ENCODE results near the gene SLC9C2. TPM values are rescaled to one million over a fixed set of nuclear protein-coding genes. Genes with fewer than 3 reads are reported as not detected.

The SLC9C2 gene
- total and polyA plus RNA-seq, 2 donors from 2014 or later, result 0.52 to 0.72 TPM

- no peak for TF ChIP-seq CTCF (IDR thresholded peaks at IDR 0.05; ENCODE audit: borderline replicate concordance, extremely low read depth, insufficient read depth)
- no peaks in the 10 kb centered on the region for H3K4me1 ChIP-seq (ENCODE audit: control insufficient read depth in 2 of 3, insufficient read depth in 2 of 3, low read depth in 1 of 3, low read length in 3 of 3)
- H3K27ac ChIP-seq (ENCODE audit: low read depth in 2 of 2, low read length in 2 of 2), result no peak overlapping the region
- H3K27me3 ChIP-seq (ENCODE audit: control insufficient read depth, insufficient read depth, low read length), result no peaks in the 10 kb centered on the region
- no peaks in the 10 kb centered on the region for H3K9me3 ChIP-seq (ENCODE audit: control insufficient read depth in 2 of 3, insufficient read depth in 1 of 3, low read length in 3 of 3)
- H3K36me3 ChIP-seq (ENCODE audit: control insufficient read depth in 2 of 3, insufficient read depth in 3 of 3, low read length in 3 of 3), result peaks cover 0 to 5% (median 0%) of the 10 kb centered on the region in 3 donors
- FAIRE-seq (no peak), DNase-seq (no peak)
- H3K9ac ChIP-seq (ENCODE audit: low read length in 3 of 3), result no peak overlapping the region
- intact Hi-C loops (cut with DNase I), result no loop called here
- H3K4me3 ChIP-seq (ENCODE audit: low read length in 3 of 3), result no peak overlapping the region
Observed at GRCh38 chr1:173454966-173455524, 147.8 kb downstream of the SLC9C2 start.

GRCh38 chr1:173453982-173454381, 148.9 kb downstream of the SLC9C2 start:
- no peak overlapping the region for H3K4me3 ChIP-seq (ENCODE audit: low read length in 3 of 3)
- intact Hi-C loops (cut with DNase I), result no loop called here
- H3K36me3 ChIP-seq (ENCODE audit: control insufficient read depth in 2 of 3, insufficient read depth in 3 of 3, low read length in 3 of 3), result no peaks in the 10 kb centered on the region
- no peak overlapping the region for H3K27ac ChIP-seq (ENCODE audit: low read depth in 2 of 2, low read length in 2 of 2)
- FAIRE-seq (no peak), DNase-seq (no peak)
- no peak for TF ChIP-seq CTCF (IDR thresholded peaks at IDR 0.05; ENCODE audit: borderline replicate concordance, extremely low read depth, insufficient read depth)
- H3K9me3 ChIP-seq (ENCODE audit: control insufficient read depth in 2 of 3, insufficient read depth in 1 of 3, low read length in 3 of 3), result no peaks in the 10 kb centered on the region
- H3K9ac ChIP-seq (ENCODE audit: low read length in 3 of 3), result no peak overlapping the region
- no peaks in the 10 kb centered on the region for H3K4me1 ChIP-seq (ENCODE audit: control insufficient read depth in 2 of 3, insufficient read depth in 2 of 3, low read depth in 1 of 3, low read length in 3 of 3)
- H3K27me3 ChIP-seq (ENCODE audit: control insufficient read depth, insufficient read depth, low read length), result no peaks in the 10 kb centered on the region

GRCh38 chr1:173451981-173452380, 150.9 kb downstream of the SLC9C2 start:
- no peak for DNase-seq
- H3K9ac ChIP-seq (ENCODE audit: low read length in 3 of 3), result no peak overlapping the region
- no peak overlapping the region for H3K4me3 ChIP-seq (ENCODE audit: low read length in 3 of 3)
- intact Hi-C loops (cut with DNase I), result no loop called here
- H3K27me3 ChIP-seq (ENCODE audit: control insufficient read depth, insufficient read depth, low read length), result no peaks in the 10 kb centered on the region
- H3K27ac ChIP-seq (ENCODE audit: low read depth in 2 of 2, low read length in 2 of 2), result peak overlapping the region; percentile 9 to 22
- no peak for TF ChIP-seq CTCF (IDR thresholded peaks at IDR 0.05; ENCODE audit: borderline replicate concordance, extremely low read depth, insufficient read depth)
- H3K36me3 ChIP-seq (ENCODE audit: control insufficient read depth in 2 of 3, insufficient read depth in 3 of 3, low read length in 3 of 3), result no peaks in the 10 kb centered on the region
- no peaks in the 10 kb centered on the region for H3K4me1 ChIP-seq (ENCODE audit: control insufficient read depth in 2 of 3, insufficient read depth in 2 of 3, low read depth in 1 of 3, low read length in 3 of 3)
- H3K9me3 ChIP-seq (ENCODE audit: control insufficient read depth in 2 of 3, insufficient read depth in 1 of 3, low read length in 3 of 3), result no peaks in the 10 kb centered on the region
- no peak for FAIRE-seq

Other genes with a start within 250 kb of the SLC9C2 start
- 280 TPM for gene PRDX6, start 125.7 kb downstream of the SLC9C2 start, total RNA-seq
- gene PRDX6, start 125.7 kb downstream of the SLC9C2 start, polyA plus RNA-seq (ENCODE audit: insufficient read depth, low read depth, low replicate concordance), result 563 TPM
- not detected for gene TEX50, start 32.3 kb upstream of the SLC9C2 start, total RNA-seq
- gene TEX50, start 32.3 kb upstream of the SLC9C2 start, polyA plus RNA-seq (ENCODE audit: insufficient read depth, low read depth, low replicate concordance), result not detected
- gene ANKRD45, start 66.8 kb upstream of the SLC9C2 start, total RNA-seq, result 7.7 TPM
- 1.2 TPM for gene ANKRD45, start 66.8 kb upstream of the SLC9C2 start, polyA plus RNA-seq (ENCODE audit: insufficient read depth, low read depth, low replicate concordance)
- 23.5 TPM for gene KLHL20, start 111.9 kb upstream of the SLC9C2 start, total RNA-seq
- 6.2 TPM for gene KLHL20, start 111.9 kb upstream of the SLC9C2 start, polyA plus RNA-seq (ENCODE audit: insufficient read depth, low read depth, low replicate concordance)
- 19.6 TPM for gene DARS2, start 221.6 kb upstream of the SLC9C2 start, total RNA-seq
- 14.2 TPM for gene DARS2, start 221.6 kb upstream of the SLC9C2 start, polyA plus RNA-seq (ENCODE audit: insufficient read depth, low read depth, low replicate concordance)
- gene CENPL, start 221.8 kb upstream of the SLC9C2 start, total RNA-seq, result 3.7 TPM
- 0.71 TPM for gene CENPL, start 221.8 kb upstream of the SLC9C2 start, polyA plus RNA-seq (ENCODE audit: insufficient read depth, low read depth, low replicate concordance)

All from kidney (tissue), 14 donors.